ENCODE measurements around the gene ATCAY. TPM values are rescaled to one million over a fixed set of nuclear protein-coding genes. Genes with fewer than 3 reads are reported as not detected.
A peak's percentile ranks its signal among the peaks of the same experiment; 100 is the strongest.

The ATCAY gene
- total and polyA plus RNA-seq, 2 of the 13 experiments (the other 11 are each of a cell fraction or from before 2014, with no cell fraction given), result not detected

DNA sequence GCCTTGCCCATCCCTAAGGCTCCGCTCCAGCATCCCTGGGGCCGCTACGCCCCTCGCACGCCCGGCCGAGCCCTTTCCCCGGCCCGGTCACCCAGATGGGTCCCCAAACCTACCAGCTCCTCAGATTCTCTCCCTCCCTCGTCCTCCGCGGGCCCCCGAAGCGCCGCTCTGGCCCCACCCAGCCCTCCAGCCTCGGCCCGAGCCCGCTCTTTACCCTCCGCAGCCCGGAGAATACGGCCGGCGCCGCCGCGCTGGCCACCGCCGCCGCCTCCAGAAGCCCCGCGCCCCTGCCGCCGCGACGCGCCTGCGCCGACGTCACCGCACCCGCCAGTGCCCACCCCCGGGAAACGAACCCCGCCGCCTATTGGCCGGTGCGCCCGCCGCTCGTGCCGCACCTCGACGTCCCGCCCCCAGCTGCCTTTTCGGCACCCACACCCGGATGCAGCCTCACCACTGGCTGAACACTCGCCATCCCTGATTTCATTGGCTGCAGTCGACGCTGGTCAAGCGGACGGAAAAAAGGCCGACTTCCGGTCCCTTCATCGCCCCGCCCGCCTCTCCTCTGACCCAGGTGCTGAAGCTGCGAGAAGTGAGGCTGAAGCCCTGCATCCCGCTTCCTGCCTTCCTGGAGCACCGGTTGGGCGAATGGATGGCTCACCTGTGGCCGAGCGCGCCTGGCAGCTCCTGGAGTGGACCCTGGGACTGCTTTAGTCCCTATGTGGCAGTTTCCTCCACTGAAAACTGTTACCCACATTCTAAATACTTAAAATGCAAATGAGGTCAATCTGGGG is 90.5 kb downstream of the ATCAY start, which contains the start of gene DAPK3 (continued):
- no peak for TF ChIP-seq ZNF280D (CRISPR knock-in tag; IDR thresholded peaks at IDR 0.05)
- no peak for TF ChIP-seq ZNF484 (CRISPR knock-in tag; IDR thresholded peaks at IDR 0.05; ENCODE audit: borderline replicate concordance, low read depth)
- no peak for TF ChIP-seq ISL2 (CRISPR knock-in tag; IDR thresholded peaks at IDR 0.05)
- TF ChIP-seq SYNCRIP (IDR thresholded peaks at IDR 0.05; ENCODE audit: insufficient read depth, low read depth, low read length), result no peak
- no peak for TF ChIP-seq RCOR2 (CRISPR knock-in tag; IDR thresholded peaks at IDR 0.05)
- 0 out of 2 replicates have a peak, but pooled peaks have one; percentile 62 for TF ChIP-seq ZNF274 (CRISPR knock-in tag; IDR thresholded peaks at IDR 0.05)
- no peak for TF ChIP-seq PRPF4 (IDR thresholded peaks at IDR 0.05; ENCODE audit: low read depth, low read length, poor library complexity, severe bottlenecking)
- TF ChIP-seq SATB2 (CRISPR knock-in tag; IDR thresholded peaks at IDR 0.05), result no peak
- no peak for TF ChIP-seq RFX5 (IDR thresholded peaks at IDR 0.05; ENCODE audit: low read depth, low read length)
- TF ChIP-seq, protein P1, sequence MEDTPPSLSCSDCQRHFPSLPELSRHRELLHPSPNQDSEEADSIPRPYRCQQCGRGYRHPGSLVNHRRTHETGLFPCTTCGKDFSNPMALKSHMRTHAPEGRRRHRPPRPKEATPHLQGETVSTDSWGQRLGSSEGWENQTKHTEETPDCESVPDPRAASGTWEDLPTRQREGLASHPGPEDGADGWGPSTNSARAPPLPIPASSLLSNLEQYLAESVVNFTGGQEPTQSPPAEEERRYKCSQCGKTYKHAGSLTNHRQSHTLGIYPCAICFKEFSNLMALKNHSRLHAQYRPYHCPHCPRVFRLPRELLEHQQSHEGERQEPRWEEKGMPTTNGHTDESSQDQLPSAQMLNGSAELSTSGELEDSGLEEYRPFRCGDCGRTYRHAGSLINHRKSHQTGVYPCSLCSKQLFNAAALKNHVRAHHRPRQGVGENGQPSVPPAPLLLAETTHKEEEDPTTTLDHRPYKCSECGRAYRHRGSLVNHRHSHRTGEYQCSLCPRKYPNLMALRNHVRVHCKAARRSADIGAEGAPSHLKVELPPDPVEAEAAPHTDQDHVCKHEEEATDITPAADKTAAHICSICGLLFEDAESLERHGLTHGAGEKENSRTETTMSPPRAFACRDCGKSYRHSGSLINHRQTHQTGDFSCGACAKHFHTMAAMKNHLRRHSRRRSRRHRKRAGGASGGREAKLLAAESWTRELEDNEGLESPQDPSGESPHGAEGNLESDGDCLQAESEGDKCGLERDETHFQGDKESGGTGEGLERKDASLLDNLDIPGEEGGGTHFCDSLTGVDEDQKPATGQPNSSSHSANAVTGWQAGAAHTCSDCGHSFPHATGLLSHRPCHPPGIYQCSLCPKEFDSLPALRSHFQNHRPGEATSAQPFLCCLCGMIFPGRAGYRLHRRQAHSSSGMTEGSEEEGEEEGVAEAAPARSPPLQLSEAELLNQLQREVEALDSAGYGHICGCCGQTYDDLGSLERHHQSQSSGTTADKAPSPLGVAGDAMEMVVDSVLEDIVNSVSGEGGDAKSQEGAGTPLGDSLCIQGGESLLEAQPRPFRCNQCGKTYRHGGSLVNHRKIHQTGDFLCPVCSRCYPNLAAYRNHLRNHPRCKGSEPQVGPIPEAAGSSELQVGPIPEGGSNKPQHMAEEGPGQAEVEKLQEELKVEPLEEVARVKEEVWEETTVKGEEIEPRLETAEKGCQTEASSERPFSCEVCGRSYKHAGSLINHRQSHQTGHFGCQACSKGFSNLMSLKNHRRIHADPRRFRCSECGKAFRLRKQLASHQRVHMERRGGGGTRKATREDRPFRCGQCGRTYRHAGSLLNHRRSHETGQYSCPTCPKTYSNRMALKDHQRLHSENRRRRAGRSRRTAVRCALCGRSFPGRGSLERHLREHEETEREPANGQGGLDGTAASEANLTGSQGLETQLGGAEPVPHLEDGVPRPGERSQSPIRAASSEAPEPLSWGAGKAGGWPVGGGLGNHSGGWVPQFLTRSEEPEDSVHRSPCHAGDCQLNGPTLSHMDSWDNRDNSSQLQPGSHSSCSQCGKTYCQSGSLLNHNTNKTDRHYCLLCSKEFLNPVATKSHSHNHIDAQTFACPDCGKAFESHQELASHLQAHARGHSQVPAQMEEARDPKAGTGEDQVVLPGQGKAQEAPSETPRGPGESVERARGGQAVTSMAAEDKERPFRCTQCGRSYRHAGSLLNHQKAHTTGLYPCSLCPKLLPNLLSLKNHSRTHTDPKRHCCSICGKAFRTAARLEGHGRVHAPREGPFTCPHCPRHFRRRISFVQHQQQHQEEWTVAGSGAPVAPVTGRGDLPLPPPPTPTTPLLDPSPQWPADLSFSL (CRISPR knock-in tag; IDR thresholded peaks at IDR 0.05), result no peak
- peak; percentile 85 for TF ChIP-seq NR2C2 (CRISPR knock-in tag; IDR thresholded peaks at IDR 0.05; ENCODE audit: borderline replicate concordance)
- no peak for TF ChIP-seq RFX3 (CRISPR knock-in tag; IDR thresholded peaks at IDR 0.05)
- TF ChIP-seq ZNF138 (CRISPR knock-in tag; IDR thresholded peaks at IDR 0.05; ENCODE audit: low read depth), result no peak
- TF ChIP-seq ELK4 (CRISPR knock-in tag; IDR thresholded peaks at IDR 0.05; ENCODE audit: borderline replicate concordance), result no peak
- peak; percentile 95 for TF ChIP-seq GABPB1 (CRISPR knock-in tag; IDR thresholded peaks at IDR 0.05)
- TF ChIP-seq ZFYVE20 (CRISPR knock-in tag; IDR thresholded peaks at IDR 0.05; ENCODE audit: borderline replicate concordance, low read depth), result no peak
- TF ChIP-seq, protein P2, sequence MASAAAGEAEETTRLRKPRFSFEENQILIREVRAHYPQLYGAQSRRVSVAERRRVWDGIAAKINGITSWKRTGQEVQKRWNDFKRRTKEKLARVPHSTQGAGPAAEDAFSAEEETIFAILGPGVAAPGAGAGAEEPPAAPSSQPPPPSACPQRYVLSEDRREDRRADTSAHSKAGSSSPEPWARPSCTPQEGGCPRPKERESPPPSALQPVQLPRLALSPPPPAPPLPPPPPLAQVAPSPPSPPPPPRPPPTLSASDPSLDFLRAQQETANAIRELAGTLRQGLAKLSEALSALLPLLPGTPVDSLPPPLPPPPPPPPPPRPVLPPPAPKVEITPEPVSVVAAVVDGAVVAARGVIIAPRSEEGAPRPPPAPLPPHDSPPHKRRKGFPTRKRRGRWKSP (CRISPR knock-in tag; IDR thresholded peaks at IDR 0.05), result no peak; the same call in 1 of the 2 replicates
